ENCODE results near the gene SCG3.
A peak's percentile ranks its signal among the peaks of the same experiment; 100 is the strongest.

Gene SCG3

GRCh38 chr15:51678096-51678495, 3.2 kb upstream of the SCG3 start:
- DNase-seq (ENCODE audit: low read depth), result no peak

GRCh38 chr15:51680321-51680720, 982 bp upstream of the SCG3 start:
- no peak for DNase-seq (ENCODE audit: low read depth)

GRCh38 chr15:51687565-51687964, 6.3 kb downstream of the SCG3 start:
- DNase-seq (ENCODE audit: low read depth), result no peak

- DNase-seq (ENCODE audit: low read depth), result no peak
These were observed 7.6 kb downstream of the SCG3 start for GRCh38 chr15:51688863-51689262.

GRCh38 chr15:51692154-51692553, 10.9 kb downstream of the SCG3 start:
- no peak for DNase-seq (ENCODE audit: low read depth)

GRCh38 chr15:51696566-51696965, 15.3 kb downstream of the SCG3 start:
- no peak for DNase-seq (ENCODE audit: low read depth)

GRCh38 chr15:51697163-51697562, 15.9 kb downstream of the SCG3 start:
- no peak for DNase-seq (ENCODE audit: low read depth)

GRCh38 chr15:51699373-51699772, 18.1 kb downstream of the SCG3 start:
- DNase-seq (ENCODE audit: low read depth), result no peak

- no peak for DNase-seq (ENCODE audit: low read depth)
These were observed 21.4 kb downstream of the SCG3 start for GRCh38 chr15:51702710-51703109.

GRCh38 chr15:51706291-51706690, 25.0 kb downstream of the SCG3 start:
- DNase-seq (ENCODE audit: low read depth), result no peak

GRCh38 chr15:51706926-51707608, 25.8 kb downstream of the SCG3 start:
- no peak for DNase-seq (ENCODE audit: low read depth)

GRCh38 chr15:51708013-51708412, 26.7 kb downstream of the SCG3 start:
- DNase-seq (ENCODE audit: low read depth), result no peak

GRCh38 chr15:51709031-51709430, 27.7 kb downstream of the SCG3 start:
- no peak for DNase-seq (ENCODE audit: low read depth)

- no peak for DNase-seq (ENCODE audit: low read depth)
These were observed 32.9 kb downstream of the SCG3 start for GRCh38 chr15:51714162-51714561.

GRCh38 chr15:51714911-51715310, 33.6 kb downstream of the SCG3 start:
- DNase-seq (ENCODE audit: low read depth), result no peak

- no peak for DNase-seq (ENCODE audit: low read depth)
These were observed 36.9 kb downstream of the SCG3 start for GRCh38 chr15:51718219-51718618.

- DNase-seq (ENCODE audit: low read depth), result no peak
These were observed 37.4 kb downstream of the SCG3 start for GRCh38 chr15:51718746-51719145.

- DNase-seq (ENCODE audit: low read depth), result no peak
These were observed 39.1 kb downstream of the SCG3 start for GRCh38 chr15:51720201-51720995.

- DNase-seq (ENCODE audit: low read depth), result no peak
These were observed 40.1 kb downstream of the SCG3 start for GRCh38 chr15:51721199-51721960.

- DNase-seq (ENCODE audit: low read depth), result no peak
These were observed 42.9 kb downstream of the SCG3 start for GRCh38 chr15:51724199-51724598.

GRCh38 chr15:51724673-51725072, 43.4 kb downstream of the SCG3 start:
- DNase-seq (ENCODE audit: low read depth), result no peak

- DNase-seq (ENCODE audit: low read depth), result peak; percentile 59
These were observed 45.2 kb downstream of the SCG3 start for GRCh38 chr15:51726302-51727073.

Data from HS-27A (cell line).